IPS-NIHi7 (cell line): ENCODE data around the gene MMP25.

Experiments
- DNase-seq: peaks from one replicate; pipeline ENCODE4 v3.0.0; 2012; ENCODE audit warnings: mixed read lengths; ENCODE audit errors: extremely low spot score

Gene MMP25, protein sequence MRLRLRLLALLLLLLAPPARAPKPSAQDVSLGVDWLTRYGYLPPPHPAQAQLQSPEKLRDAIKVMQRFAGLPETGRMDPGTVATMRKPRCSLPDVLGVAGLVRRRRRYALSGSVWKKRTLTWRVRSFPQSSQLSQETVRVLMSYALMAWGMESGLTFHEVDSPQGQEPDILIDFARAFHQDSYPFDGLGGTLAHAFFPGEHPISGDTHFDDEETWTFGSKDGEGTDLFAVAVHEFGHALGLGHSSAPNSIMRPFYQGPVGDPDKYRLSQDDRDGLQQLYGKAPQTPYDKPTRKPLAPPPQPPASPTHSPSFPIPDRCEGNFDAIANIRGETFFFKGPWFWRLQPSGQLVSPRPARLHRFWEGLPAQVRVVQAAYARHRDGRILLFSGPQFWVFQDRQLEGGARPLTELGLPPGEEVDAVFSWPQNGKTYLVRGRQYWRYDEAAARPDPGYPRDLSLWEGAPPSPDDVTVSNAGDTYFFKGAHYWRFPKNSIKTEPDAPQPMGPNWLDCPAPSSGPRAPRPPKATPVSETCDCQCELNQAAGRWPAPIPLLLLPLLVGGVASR

DNA sequence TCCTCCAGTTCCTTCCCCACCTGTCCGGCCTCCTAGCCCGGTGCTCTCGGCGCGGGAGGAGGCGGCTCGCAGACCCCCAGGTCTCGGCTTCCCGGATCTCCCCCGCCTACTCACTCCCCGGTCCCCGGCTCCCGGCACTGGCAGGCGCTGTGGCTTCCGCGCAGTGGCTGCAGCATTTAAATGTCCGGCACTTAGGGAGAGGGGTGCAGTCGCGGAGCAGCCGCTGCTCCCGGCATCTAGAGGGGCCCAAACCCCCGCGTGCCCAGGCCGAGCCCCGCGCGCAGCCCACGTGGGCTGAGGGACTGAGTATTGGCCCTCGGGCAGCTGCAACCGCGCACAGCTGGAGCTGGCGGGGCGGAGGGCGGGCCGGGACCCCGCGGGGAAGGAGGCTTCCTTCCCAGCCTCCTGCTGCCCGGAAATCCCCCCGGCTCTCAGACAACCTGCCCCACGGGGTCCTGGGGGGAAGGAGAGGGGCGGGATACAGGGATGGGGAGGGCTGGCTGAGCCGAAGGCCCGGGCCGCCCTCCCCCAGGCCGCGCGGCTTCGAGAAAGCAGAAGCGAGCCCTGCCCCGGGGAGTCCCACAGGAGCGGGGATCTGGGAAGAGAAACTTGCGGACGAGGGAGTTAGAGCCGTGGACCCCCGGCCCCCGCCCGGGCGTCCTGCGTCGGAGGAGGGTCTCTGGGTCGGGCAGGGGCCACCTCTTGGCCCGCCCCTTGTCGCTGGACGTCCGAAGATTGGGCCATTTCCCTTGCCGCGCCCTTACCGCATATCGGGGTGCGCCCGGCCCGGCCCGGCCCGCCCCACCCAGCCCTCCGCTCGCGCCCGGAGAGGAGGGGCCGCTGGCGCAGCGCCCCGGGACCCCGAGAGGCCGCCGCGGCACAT is at the start of gene MMP25:
TSS of gene MMP25 (plus strand) at position 804 of the 883 bp plus-strand sequence. CDS start 357 bp downstream, outside the sequence.
- peak; percentile 60 for DNase-seq

DNA sequence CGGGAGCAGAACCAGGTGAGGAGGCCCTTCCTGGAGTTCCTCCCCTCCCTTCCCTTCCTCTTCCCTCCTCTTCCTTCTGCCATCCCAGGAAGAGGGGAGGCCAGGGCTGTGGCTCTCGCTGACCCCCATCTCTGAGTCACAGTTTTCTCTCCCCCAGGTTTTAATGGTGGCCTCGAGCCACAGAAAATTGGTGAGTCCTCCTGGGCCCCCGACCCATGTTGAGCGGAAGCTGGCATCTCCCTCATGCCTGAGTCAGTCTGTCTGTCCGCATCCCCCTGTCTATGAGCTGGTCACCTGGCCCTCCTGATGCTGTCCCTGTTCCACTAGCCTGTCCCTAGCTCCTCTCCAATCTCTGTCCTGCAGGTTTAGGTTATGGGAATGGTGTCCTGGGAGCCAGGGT is 46.4 kb upstream of the MMP25 start:
- no peak for DNase-seq

DNA sequence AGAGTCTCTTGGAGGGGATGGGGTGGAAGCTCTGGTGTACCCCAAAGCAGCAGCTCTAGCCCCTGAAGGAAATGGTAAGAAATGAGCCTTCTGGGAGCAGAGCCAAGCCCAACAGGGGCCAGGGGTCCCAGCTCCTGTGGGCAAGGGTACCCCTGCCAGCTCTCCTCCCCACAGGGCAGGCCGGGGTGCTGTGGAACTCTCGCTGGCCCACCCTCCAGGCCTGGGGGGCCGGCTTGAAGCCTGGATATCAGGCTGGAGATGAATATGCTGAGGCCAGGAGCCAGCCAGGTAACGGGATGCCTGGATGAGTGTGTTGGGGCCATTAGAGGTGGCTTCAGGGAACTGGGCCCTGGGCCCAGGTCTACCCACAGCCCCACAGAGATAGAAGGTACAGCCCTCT is 45.8 kb upstream of the MMP25 start:
- DNase-seq, result no peak

DNA sequence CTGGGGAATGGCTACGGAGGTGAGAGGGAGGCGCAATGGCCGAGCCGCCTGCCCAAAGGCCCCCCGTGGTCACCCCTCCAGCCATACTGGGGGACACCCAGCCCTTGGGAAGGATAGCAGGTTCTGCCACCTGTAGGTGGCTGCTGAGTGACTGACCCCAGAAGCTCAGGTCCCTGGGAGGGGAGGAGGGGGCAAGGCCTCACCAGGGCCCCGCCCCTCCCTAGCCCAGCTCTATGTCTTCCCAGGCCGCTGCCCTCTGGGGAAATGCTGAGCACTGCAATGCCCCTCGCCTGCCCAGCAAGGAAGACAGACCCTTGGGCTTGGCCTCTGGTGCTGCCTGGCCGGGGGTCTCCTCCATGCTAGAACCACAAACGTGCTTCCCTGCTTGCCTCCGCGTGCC is 45.0 kb upstream of the MMP25 start:
- DNase-seq, result no peak

DNA sequence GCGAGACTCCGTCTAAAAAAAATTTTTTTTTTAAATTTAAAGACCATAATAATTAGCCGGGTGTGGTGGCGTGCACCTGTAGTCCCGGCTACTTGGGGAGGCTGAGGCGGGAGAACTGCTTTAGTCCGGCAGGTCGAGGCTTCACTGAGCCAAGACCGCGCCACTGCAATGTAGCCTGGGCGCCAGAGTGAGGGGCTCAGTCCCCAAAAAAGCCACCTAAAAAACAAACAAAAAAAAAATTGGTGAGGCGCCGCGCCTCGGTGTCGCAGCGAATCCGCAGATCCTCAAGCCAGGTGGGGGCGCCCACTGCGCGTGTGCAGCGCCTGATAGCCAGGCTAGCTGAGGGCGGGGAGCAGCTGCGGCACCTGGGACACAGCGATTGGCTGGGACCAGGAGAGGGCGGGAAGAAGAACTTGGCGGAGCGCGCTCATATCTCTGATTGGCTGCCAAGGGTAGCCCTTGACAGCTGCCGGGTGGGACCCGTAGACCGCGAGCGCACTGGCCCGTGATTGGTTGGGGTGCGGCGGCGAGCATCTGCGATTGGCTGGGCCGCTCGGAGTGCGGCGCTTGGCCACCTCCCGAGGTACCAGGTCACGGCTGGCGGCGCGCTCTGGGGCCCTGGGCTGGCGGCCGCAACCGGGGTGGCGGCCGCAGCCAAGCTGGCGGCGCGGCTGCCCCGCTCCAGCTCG is 42.6 kb upstream of the MMP25 start:
- peak; percentile 98 for DNase-seq

DNA sequence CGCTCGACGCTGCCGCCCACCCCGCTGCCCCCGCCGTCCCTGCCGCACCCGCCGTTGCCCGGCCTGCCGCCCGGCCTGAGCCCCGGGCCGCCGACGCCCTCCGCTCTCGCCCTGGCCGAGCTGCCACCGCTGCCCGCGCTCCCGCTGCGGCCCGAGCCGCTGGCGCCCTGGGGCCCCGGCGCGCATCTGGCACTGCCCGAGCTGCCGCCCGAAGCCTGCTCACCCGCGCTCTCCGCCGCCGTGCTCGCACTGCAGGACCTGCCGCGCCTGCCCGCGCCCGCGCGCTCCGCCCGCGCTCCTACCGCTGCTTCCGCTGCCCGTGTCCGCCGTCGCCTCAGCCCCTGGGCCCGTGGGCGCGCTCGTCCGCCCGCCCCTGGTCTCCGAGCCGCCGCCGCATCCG is 42.0 kb upstream of the MMP25 start:
- no peak for DNase-seq

DNA sequence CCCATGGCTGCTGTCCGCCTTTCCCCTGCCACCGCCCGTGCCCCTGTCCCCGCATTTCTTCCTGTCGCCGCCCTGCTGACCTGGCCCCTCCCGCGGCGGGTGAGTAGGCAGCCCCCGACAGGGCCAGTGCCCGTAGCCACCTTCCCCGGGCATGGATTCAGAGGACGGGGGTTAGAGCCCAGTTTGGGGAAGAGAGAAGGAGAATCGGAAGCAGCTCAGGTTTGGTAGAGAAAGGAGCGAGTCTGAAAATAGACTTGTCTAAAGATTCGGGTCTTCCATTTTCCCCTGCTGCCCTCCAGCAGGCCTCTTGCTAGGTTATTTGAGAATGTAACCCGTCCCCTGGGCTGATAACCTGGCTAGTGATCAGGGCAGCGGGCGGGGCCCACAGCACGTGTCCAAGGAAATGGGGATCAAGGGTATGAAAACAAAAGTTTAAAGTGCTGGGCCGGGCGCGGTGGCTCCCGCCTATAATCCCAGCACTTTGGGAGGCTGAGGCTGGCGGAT is 41.5 kb upstream of the MMP25 start:
- DNase-seq, result no peak

DNA sequence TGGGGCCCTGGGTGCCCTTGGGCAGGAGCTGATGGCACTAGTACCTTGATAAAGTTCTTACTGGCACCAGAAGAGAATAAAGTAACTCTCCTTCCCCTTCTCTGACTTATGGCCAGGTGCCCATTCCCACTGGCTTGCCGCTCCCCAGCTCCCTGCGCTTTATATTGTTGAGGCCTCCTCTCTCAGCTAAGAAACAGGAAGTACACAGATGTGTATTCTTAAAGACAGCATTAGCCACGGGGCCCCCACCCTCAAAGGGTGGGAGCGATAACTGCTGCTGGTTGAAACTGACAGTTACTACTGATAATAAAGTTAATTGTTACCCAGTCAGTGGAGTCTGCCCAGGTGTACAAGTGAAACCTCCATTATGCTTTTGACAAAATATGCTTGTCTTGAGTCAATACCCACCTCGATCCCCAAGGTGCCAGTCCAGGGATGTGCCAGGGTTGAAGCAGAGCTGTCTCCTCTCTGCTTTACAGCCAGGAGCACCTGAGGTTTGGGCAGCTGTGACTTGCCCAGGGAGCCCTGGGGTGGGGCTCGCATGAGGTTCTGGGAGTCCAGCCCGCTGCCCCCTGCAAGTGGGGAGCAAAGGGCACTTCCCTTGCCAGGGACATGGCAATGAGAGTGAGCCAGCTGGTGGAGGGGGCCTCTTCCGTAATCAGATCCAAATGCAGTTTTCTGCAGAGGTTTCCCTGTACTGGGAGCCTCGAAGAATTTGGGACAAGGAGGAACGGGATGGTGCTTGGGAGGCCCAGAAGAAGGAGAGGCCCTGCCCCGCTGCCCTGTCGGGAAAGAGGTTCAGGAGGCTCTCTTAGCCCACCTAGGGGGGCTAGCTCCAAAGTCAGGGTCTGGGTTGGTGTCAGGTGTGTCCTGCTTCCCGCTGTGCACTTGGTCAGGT is 39.1 kb upstream of the MMP25 start:
- DNase-seq, result peak; percentile 25

DNA sequence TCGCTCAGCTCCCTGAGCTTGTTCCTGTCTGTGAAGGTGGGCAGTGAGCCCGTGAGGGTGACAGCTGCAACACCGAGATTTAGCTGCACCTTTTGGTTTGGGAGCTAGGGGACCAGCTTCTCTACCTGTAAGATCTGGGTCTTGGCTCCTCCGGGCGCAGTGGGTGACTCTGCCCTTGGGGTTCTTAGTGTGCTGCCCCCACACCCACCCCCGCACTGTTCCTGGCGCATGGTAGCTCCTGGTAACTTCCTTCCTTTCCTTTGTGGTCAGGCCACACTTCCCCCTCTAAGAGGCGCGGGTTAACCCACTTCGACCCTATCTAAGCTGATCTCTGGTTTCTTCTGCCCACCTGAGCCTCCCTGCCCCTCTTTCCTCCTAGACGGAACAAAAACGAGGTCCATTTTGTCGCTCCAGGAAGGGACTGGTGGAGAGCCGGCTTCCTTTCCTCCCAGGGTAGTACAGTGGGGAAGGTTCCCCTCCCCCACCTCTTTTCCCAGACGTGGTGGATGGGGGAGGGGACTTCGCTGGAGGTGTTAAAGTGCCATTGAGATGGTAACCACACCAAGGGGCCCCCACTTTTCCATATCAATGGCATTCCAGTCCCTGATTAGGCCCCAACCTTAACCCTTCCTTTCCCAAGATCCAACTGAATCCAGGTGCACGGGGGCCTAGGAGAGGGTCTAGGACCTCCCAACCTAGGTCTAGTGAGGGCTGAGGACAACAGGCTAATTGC is 38.2 kb upstream of the MMP25 start:
- DNase-seq, result peak; percentile 75

DNA sequence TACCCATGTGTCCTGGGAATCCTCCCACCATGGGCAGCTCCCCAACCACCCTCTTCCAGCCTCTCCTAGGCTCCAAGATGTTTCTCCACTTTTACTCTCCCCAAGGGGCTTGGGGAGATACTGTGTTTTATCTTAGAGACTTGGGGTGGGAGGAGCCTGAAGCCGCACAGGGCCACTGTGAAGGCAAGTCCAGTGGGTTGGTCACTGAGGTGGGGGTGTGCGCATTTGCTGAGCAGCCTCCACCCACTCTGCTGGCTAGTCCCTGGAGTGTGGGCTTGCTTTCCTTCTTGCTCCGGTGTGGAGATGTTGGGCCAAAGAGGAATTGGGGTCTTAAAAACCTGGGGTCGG is 37.7 kb upstream of the MMP25 start:
- no peak for DNase-seq

DNA sequence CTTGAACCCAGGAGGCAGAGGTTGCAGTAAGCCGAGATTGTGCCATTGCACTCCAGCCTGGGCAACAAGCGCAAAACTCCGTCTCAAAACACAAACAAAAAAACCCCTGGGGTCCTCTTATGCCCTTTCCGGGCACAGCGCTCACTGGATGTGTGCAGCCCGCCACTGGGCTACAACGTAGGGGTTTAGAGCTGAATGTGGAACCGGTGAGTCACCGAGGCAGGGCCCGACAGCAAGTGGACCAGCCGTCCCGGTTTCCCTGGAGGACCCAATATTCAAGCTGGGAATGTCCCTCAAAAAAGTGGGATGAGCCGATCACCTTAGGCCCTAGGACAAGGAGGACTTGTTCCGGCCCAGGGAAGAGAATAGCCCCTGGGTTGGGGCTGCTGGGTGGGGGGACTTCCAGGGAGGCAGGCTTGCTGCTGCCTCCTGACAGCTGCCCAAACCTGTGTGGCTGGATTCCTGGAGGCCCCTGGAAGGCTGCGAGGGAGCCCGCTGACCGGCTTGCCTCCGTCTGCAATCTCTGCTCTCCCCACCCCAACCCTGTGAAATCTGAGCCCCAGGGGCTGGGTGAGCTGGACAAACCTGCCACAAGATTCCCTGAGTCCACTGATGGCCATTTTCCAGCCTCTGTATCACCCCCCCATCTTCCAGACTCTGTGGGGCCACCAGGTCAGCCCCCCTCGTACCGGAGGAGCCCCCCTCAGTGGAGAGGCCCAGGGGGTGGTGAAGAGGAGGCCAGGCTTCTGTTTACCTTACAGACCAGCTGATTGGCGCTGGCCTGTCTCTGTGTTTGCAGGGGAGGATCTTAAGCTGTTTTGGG is 36.6 kb upstream of the MMP25 start:
- DNase-seq, result peak; percentile 71

DNA sequence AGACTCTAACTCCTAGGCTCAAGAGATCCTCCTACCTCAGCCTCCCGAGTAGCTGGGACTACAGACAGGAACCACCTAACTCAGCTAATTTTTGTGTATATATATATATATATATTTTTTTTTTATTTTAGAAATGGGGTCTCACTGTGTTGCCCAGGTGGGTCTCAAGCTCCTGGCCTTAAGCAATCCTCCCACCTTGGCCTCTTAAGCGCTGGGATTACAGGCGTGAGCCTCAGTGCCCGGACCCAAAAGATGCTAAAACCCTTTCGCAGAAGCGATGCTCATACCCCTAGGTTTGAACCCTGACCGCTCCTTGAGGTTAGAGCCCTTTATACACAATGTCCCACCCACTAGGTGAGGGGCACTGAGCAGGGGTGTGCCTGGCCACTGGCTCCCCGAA is 35.9 kb upstream of the MMP25 start:
- DNase-seq, result no peak

DNA sequence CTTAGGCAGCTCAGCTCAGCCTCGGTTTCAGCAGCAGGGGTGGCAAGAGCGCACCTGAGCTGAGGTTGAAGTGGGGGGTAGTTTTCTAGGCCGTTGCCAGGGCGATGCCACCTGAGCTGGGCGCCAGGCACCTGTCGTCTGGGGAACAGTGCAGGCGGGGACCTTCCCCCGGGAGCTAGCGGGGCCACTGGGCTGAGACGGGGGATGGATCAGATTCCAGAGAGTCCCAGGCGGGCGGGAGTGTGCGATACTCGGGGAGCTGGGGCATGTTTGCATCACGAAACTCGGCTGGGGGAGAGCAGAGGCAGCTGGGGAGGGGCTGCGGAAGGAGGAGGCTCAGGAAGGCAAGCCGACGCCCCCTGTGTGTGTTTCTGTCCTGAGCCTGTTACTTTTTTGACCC is 34.1 kb upstream of the MMP25 start:
- DNase-seq, result no peak

DNA sequence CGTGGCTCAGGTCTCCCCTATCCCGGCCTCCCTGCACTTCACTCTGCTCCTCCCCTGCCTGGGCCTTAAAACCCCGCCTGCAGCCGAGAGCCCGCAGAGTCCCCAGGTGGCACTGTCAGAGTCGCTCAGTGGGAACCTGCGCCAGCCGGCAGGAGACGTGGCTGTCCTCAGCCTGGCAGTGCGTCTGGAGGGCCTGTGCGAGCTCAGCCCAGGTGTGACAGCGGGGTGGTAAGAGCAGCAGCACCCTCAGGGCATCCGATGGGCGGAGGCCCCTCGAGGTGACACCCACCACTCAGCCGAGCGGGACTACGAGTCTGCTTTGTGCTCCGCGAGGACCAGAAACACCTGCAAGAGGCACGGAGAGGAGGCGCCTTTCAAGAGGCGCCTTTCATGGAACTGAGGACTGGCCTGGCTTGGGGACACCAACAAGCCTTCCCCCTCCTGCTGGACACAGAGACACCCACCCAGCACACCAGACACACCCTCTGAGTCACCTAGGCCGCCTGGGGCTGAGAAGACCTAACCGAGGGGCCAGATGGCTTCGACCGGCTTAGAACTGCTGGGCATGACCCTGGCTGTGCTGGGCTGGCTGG is 33.4 kb upstream of the MMP25 start, which contains the start of gene CLDN9:
TSS of gene CLDN9 (plus strand) at position 96 of the 593 bp plus-strand sequence. CDS start at position 536, 440 bp downstream.
- no peak for DNase-seq

DNA sequence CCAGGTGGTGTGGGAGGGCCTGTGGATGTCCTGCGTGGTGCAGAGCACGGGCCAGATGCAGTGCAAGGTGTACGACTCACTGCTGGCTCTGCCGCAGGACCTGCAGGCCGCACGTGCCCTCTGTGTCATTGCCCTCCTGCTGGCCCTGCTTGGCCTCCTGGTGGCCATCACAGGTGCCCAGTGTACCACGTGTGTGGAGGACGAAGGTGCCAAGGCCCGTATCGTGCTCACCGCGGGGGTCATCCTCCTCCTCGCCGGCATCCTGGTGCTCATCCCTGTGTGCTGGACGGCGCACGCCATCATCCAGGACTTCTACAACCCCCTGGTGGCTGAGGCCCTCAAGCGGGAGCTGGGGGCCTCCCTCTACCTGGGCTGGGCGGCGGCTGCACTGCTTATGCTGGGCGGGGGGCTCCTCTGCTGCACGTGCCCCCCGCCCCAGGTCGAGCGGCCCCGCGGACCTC is 32.8 kb upstream of the MMP25 start:
- DNase-seq, result no peak

DNA sequence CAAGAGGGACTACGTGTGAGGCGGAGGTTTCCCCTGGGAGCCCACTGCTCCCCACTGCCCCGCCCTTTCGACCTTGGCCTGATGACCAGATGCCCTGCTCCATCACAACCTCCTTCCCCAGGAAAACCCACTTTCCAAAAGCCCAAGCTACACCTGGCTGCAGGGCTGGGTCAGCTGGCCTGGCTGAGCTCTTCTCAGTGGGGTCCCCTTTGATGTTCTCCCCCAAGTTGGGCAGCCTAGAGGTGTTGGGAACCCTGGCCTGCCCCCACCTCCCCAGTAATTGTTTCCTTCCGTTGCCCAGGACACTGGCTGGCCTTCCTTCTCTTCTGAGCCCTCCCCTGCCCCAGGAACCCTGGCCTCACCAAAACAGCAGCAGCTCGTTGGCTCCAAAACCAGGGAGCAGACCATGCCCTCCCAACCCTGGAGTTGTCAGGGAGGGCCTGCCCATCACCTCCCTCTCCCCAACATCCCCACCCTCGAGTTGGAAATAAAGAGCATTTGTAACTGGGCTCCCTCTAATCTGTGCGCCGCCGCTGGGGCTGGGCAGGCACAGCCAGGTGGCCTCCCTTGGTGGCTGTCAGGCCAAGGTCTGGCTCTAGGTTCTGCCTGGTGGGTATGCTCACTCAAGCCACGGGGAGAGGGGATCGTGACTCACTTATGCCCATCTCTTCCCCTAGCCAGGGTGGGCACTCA is 32.2 kb upstream of the MMP25 start:
- DNase-seq, result no peak

DNA sequence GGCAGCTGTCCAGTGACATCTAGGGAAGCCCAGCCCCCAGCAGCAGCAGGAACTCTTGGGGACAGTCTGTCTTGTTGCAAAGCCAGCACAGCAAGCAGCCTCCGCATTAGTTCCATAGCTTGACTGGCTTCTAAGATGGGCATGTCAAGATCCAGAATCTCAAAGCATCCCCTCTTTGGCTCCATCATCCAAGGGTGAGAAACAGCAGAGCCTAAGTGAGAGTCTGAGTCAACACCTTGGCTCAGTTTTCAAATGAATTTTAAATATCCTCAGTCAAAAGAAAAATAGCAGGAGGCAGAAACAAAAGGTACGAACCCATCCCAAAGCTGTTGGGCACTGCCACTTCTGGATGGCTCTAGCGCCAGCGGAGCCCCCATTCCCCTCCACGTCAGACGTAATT is 31.4 kb upstream of the MMP25 start:
- DNase-seq, result no peak
